GM21619 (cell line): ENCODE data around the gene S1PR4.

Experiments
- ATAC-seq: cut with Tn5 transposase; IDR thresholded peaks from one replicate; pipeline ENCODE4 v1.9.1; 2021; ENCODE audit not compliant: unreplicated experiment

S1PR4 gene

GRCh38 chr19:3178377-3178972 lies at the start of gene S1PR4:
S1PR4 (plus strand) TSS chr19:3178769; CDS start chr19:3178793, 24 bp downstream.
- no peak for ATAC-seq

DNA sequence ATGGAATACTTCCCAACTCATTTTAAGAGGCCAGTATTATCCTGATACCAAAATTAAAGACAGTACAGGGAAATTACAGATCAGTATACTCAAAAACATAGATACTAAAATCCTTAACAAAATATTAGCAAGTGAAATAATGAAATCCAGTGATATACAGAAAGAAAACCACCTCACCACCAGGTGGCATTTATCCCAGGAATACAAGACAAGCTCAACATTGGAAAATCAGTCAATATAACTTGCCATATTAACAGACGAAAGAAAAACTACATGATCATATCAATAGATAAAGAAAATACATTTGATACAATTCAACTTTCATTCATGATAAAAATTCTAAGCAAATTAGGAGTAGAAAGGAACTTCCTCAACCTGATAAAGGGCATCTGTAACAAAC lies 49.5 kb upstream of the S1PR4 start:
- no peak for ATAC-seq

GRCh38 chr19:3131168-3131567 lies 47.4 kb upstream of the S1PR4 start:
- no peak for ATAC-seq

DNA sequence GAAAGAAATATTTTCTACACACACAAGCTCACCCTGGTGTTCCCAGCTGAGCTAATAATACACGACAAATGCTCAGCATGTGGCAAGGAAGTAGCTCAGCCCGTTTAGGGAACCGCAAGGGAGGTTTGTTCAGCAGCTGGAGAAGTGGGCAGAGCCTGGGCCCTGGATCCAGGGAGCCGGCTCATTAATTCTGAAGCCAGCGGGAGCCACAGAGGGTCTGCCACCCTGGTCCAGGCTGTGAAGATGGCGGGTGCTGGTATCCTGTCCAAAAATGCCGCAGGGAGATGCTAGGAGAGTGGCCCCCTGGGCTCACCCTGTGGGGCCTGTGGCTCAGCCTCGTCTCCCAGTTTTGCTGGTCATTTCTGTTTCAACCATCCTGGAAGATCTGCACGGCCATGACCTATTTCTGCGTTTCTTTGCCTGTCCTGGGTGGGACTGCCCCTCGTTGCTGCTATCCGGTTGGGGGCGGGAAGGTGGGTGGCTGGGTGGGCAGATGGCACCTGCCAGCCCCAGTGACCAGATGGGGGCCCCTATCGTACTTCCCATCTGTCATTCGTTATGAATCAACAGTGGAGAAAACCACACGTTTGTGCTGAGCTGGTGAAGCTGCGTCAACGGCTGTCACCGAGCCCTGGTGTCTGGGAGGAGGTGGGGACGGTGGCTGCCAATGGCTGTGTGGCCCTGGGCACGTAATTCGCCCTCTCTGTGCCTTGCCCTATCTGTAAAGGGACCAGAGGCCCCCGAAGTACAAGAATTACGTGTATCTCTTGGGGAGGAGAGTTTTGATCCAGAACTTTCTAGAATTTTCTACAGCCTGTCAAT lies 45.4 kb upstream of the S1PR4 start:
- ATAC-seq = no peak

- ATAC-seq = no peak
These were observed 44.8 kb upstream of the S1PR4 start for GRCh38 chr19:3133793-3134116.

DNA sequence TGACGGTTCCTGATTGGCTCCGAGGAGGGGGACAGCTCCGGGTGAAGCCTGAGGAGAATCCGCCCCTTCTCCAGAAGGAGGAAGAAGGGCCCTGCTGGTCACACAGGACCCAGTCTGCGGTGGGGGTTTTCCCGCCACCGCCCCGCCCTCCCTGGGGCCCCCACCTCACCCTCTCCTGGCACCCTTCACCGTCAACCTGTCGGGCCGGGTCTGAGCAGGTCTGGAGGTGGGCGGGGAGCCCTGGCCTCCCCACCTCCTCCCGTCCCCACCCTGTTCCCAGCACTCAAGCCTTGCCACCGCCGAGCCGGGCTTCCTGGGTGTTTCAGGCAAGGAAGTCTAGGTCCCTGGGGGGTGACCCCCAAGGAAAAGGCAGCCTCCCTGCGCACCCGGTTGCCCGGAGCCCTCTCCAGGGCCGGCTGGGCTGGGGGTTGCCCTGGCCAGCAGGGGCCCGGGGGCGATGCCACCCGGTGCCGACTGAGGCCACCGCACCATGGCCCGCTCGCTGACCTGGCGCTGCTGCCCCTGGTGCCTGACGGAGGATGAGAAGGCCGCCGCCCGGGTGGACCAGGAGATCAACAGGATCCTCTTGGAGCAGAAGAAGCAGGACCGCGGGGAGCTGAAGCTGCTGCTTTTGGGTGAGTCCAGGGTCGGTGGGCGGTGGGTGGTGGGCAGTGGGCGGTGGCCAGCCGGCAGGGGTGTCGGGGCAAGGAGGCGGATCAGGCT lies 42.4 kb upstream of the S1PR4 start, which contains the start of gene GNA15:
Gene GNA15, plus strand, starts transcription at position 73 of the 723 bp plus-strand sequence. Its CDS starts 418 bp downstream, at position 491.
- ATAC-seq = no peak

GRCh38 chr19:3136684-3137055 lies 41.9 kb upstream of the S1PR4 start:
- ATAC-seq = no peak

DNA sequence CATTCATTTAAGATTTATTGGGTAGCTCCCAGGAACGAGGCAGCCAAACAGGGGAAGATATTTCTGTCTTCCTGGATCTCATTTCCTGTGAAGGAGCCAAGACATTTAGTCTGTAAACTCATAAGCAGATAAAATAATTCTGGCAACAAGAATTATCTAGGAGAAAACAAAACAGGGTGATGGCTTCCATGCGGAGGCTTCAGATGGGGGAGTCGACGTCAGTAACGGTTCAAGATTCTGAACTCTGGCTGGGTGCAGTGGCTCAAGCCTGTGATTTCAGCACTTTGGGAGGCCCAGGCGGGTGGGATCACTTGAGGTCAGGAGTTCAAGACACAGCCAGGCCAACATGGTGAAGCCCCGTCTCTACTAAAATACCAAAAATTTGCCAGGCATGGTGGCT lies 41.5 kb upstream of the S1PR4 start:
- ATAC-seq = no peak

DNA sequence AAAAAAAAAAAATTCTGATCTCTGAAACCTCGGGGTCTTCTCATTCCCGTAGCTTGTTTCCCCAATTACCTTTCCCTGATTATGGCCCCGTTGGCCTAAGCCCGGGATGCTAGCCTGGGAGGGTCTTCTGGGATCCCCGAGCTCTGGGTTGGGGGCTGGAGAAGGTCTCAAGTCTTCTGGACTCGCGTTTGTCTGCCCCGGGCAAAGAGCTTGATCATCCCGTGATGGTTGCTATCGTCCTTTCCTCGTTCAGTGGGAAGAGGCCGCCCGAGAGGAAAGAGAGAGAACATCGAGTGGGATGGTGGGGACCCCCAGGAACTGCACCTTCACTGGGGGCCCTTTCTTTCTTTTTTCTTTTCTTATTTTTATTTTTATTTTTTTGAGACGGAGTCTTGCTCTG lies 40.3 kb upstream of the S1PR4 start:
- no peak for ATAC-seq

- ATAC-seq = no peak
These were observed 37.9 kb upstream of the S1PR4 start for GRCh38 chr19:3140667-3141038.

GRCh38 chr19:3142292-3142670 lies 36.3 kb upstream of the S1PR4 start:
- no peak for ATAC-seq

DNA sequence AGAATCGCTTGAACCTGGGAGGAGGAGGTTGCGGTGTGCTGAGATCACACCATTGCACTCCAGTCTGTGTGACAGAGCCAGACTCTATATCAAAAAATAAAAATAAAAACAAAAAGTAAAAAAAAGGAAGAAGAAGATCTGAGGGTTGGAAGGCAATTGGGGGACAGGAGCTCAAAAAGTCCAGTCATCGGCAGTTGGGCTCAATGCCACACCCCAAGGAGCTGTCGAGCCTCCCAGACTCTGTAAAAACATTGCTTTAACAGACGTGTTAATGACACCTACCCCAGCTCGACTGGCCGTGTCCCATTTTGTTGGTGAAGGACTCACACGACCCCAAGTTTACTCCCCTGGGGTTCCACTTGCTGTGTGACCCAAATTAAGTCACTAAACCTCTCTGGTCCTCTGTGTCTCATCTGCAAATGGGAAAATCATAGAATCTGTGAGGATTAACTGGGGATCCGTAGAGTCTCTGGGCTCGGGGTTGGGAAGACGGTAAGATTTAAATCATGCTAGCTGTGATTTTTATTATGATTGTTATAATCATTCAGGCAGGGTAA lies 35.7 kb upstream of the S1PR4 start:
- no peak for ATAC-seq

GRCh38 chr19:3145909-3146676 lies 32.5 kb upstream of the S1PR4 start:
- no peak for ATAC-seq

- ATAC-seq = no peak
These were observed 31.9 kb upstream of the S1PR4 start for GRCh38 chr19:3146677-3147100.

GRCh38 chr19:3148503-3148902 lies 30.1 kb upstream of the S1PR4 start:
- ATAC-seq = no peak

- ATAC-seq = no peak
These were observed 29.5 kb upstream of the S1PR4 start for GRCh38 chr19:3149089-3149488.

DNA sequence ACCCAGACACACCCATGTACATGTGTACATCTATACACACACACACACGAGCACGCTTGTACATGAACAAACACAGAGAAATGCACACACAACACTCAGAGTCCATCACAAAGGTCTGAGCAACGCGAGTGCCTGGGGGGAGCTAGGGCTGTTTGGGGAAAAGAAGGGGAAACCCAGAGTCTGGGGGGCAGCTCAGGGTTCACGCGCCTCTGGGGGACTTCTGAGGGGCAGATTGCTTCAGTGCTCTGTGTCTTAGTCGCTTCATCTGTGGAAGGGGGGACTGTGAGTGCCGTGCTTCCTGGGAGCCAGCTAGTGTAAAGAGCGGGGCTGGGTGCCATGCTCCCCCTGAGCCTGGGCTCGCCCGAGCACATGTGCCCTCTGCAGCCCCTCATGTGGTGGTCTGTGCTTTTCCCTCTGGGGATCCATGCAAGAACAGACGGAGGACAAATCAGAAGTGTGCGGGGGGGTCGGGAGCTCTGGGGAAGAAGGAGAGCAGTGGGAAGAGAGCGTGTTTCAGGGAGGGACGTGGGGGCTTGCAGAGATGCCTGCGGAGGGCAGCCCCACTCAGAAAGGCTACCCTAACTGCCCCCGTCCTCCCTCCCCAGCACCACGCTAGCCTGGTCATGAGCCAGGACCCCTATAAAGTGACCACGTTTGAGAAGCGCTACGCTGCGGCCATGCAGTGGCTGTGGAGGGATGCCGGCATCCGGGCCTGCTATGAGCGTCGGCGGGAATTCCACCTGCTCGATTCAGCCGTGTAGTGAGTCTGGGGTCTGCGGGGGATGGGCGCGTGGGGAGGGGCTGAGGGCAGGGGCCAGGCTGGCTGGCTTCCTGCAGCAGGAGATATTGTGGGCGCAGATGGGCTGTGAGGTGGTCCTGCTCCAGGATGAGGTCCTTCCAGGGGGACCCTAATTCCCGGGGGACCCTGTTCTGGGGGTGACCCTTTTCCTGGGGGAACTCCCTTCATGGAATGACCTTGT lies 28.8 kb upstream of the S1PR4 start:
- no peak for ATAC-seq

DNA sequence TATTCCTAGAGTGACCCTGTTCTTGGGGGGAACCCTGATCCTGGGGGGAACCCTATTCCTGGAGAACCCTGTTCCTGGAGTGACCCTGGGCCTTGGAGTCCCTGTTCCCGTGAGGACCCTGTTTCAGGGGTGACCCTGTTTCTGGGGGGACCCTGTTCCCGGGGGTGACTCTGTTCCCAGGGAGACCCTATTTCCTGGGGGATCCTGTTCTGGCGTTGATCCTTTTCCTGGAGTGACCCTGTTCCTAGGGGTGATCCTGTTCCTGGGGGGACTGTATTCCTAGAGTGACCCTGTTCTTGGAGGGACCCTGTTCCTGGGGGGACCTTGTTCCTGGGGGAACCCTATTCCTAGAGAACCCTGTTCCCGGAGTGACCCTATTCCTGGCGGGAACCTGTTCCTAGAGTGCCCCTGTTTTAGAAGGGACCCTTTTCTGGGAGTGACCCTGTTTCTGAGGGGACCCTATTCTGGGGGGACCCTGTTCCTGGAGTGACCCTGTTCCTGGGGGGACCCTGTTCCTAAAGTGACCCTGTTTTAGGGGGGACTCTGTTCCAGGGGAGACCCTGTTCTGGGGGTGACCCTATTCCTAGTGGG lies 27.7 kb upstream of the S1PR4 start:
- no peak for ATAC-seq

DNA sequence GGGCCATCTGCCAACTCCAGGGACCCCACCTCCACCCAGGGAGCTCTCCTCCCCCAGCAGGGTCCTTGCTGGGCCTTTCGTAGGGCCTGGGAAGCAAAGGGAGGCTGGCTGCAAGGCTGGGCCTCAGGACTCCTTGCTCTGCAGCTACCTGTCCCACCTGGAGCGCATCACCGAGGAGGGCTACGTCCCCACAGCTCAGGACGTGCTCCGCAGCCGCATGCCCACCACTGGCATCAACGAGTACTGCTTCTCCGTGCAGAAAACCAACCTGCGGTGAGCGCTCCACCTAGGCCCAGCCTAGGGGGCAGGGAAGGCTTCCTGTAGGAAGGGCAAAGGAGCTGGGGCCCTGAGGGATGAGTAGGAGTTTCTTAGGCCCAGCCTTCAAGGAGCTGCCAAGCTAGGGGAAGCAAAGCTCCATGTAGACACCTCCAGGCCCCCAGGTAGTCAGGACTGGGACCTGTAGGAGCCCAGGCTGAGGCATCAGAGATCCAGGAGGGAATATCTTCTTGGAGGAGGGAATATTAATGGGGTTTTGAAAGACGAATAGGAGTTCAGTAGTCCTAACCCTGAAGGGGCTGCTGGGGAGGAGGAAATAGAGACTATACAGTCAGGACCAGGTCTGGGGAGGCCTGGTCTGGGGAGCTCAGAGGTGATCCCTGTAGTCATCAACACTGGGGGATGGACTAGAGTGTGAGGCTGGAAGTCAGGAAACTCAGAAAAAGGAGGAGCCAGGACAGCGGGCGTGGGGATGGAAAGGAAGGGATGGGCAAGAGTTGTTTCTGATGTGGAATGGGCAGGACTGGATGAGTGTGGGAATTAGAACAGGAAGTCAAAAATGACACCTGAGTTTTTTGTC lies 26.8 kb upstream of the S1PR4 start:
- no peak for ATAC-seq
